DND-41 (cell line): Measurements from ENCODE around the gene MOBP.

Experiments used
- CTCF ChIP-seq: IDR thresholded peaks from 2 replicates; pipeline ENCODE4 v1.5.1; 2012; ENCODE audit warnings: borderline replicate concordance, low read length, moderate library complexity, mild to moderate bottlenecking; ENCODE audit not compliant: poor library complexity, severe bottlenecking; ENCODE audit errors: extremely low read depth
- EZH2 ChIP-seq: IDR thresholded peaks from 3 replicates; pipeline ENCODE4 v1.6.1; 2012; ENCODE audit warnings: borderline replicate concordance, low read depth, mild to moderate bottlenecking, moderate library complexity, low read length, inconsistent platforms; ENCODE audit not compliant: severe bottlenecking

GRCh38 chr3:39528844-39529243 lies 61.4 kb downstream of the MOBP start:
- TF ChIP-seq CTCF (no peak), EZH2 (no peak)
